Duodenal mucosa (tissue), 2 donors: ENCODE data around the gene MEIS2.

Experiments
- H3K27ac ChIP-seq: one replicate; pipeline ENCODE4 v1.7.0; 2013; ENCODE audit warnings: low read depth, low read length
- H3K27me3 ChIP-seq, 2 donors: one replicate each; pipeline ENCODE4 v1.7.0; 2013; ENCODE audit warnings: low read length in 2 of 2, control low read depth in 1 of 2; ENCODE audit not compliant: insufficient read depth in 2 of 2, control insufficient read depth in 1 of 2
- H3K36me3 ChIP-seq, 2 donors: one replicate each; pipeline ENCODE4 v1.7.0; 2013; ENCODE audit warnings: low read length in 2 of 2, control low read depth in 1 of 2; ENCODE audit not compliant: insufficient read depth in 2 of 2, control insufficient read depth in 1 of 2
- H3K4me1 ChIP-seq, 2 donors: one replicate each; pipeline ENCODE4 v1.7.0; 2013; ENCODE audit warnings: low read length in 2 of 2, control low read depth in 1 of 2; ENCODE audit not compliant: insufficient read depth in 2 of 2, control insufficient read depth in 1 of 2
- H3K4me3 ChIP-seq, 2 donors: one replicate each; pipeline ENCODE4 v1.7.0; 2013; ENCODE audit warnings: low read length in 2 of 2, low read depth in 1 of 2
- H3K9ac ChIP-seq, 2 donors: one replicate each; pipeline ENCODE4 v1.7.0; 2013; ENCODE audit warnings: low read length in 2 of 2, low read depth in 1 of 2
- H3K9me3 ChIP-seq, 2 donors: one replicate each; pipeline ENCODE4 v1.7.0; 2013; ENCODE audit warnings: low read length in 2 of 2, control low read depth in 1 of 2; ENCODE audit not compliant: control insufficient read depth in 1 of 2

Gene MEIS2

GRCh38 chr15:36886191-36886590, 214.2 kb downstream of the MEIS2 start:
- H3K9ac ChIP-seq = no peak overlapping the region
- H3K9me3 ChIP-seq = no peaks in the 10 kb centered on the region
- peaks cover 5 to 13% of the 10 kb centered on the region in 2 donors for H3K4me1 ChIP-seq
- no peaks in the 10 kb centered on the region for H3K36me3 ChIP-seq
- no peak overlapping the region for H3K27ac ChIP-seq
- H3K4me3 ChIP-seq = no peak overlapping the region
- H3K27me3 ChIP-seq = peaks cover 25 to 35% of the 10 kb centered on the region in 2 donors

GRCh38 chr15:36885771-36886170, 214.6 kb downstream of the MEIS2 start:
- no peak overlapping the region for H3K27ac ChIP-seq
- peaks cover 5 to 13% of the 10 kb centered on the region in 2 donors for H3K4me1 ChIP-seq
- no peak overlapping the region for H3K4me3 ChIP-seq
- peaks cover 28 to 39% of the 10 kb centered on the region in 2 donors for H3K27me3 ChIP-seq
- H3K9me3 ChIP-seq = no peaks in the 10 kb centered on the region
- no peaks in the 10 kb centered on the region for H3K36me3 ChIP-seq
- no peak overlapping the region for H3K9ac ChIP-seq

GRCh38 chr15:36884936-36885635, 215.3 kb downstream of the MEIS2 start:
- H3K27ac ChIP-seq = no peak overlapping the region
- peaks cover 34 to 46% of the 10 kb centered on the region in 2 donors for H3K27me3 ChIP-seq

GRCh38 chr15:36884518-36884875, 215.9 kb downstream of the MEIS2 start:
- Histone ChIP-seq H3K9me3 (no peaks in the 10 kb centered on the region), H3K4me1 (peaks cover 10 to 13% of the 10 kb centered on the region in 2 donors), H3K27ac (no peak overlapping the region), H3K4me3 (no peak overlapping the region), H3K27me3 (peaks cover 36 to 52% of the 10 kb centered on the region in 2 donors), H3K9ac (no peak overlapping the region), H3K36me3 (no peaks in the 10 kb centered on the region)

More at GRCh38 chr15:36884936-36885635, 215.3 kb downstream of the MEIS2 start:
- Histone ChIP-seq H3K4me1 (peaks cover 10 to 13% of the 10 kb centered on the region in 2 donors), H3K9me3 (no peaks in the 10 kb centered on the region), H3K9ac (no peak overlapping the region), H3K4me3 (no peak overlapping the region), H3K36me3 (no peaks in the 10 kb centered on the region)

GRCh38 chr15:36883713-36884517, 216.4 kb downstream of the MEIS2 start:
- Histone ChIP-seq H3K36me3 (no peaks in the 10 kb centered on the region), H3K4me1 (peaks cover 10 to 13% of the 10 kb centered on the region in 2 donors), H3K4me3 (peak overlapping the region; percentile 68), H3K27me3 (peaks cover 42 to 58% of the 10 kb centered on the region in 2 donors), H3K9ac (peak overlapping the region in 1 of 2 donors; percentile 50), H3K9me3 (no peaks in the 10 kb centered on the region), H3K27ac (no peak overlapping the region)

GRCh38 chr15:36882487-36883131, 217.7 kb downstream of the MEIS2 start:
- Histone ChIP-seq H3K4me1 (peaks cover 10 to 13% of the 10 kb centered on the region in 2 donors), H3K9ac (peak overlapping the region; percentile 35), H3K4me3 (peak overlapping the region; percentile 68), H3K9me3 (no peaks in the 10 kb centered on the region), H3K36me3 (no peaks in the 10 kb centered on the region), H3K27ac (no peak overlapping the region), H3K27me3 (peaks cover 42 to 54% of the 10 kb centered on the region in 2 donors)

GRCh38 chr15:36882056-36882455, 218.3 kb downstream of the MEIS2 start:
- Histone ChIP-seq H3K27ac (no peak overlapping the region), H3K9me3 (no peaks in the 10 kb centered on the region), H3K27me3 (peaks cover 39 to 53% of the 10 kb centered on the region in 2 donors), H3K4me3 (peak overlapping the region; percentile 68), H3K4me1 (peaks cover 10 to 13% of the 10 kb centered on the region in 2 donors), H3K36me3 (no peaks in the 10 kb centered on the region), H3K9ac (no peak overlapping the region)

GRCh38 chr15:36881516-36881915, 218.8 kb downstream of the MEIS2 start:
- peaks cover 39 to 52% of the 10 kb centered on the region in 2 donors for H3K27me3 ChIP-seq
- H3K9ac ChIP-seq = no peak overlapping the region
- H3K4me3 ChIP-seq = no peak overlapping the region
- no peaks in the 10 kb centered on the region for H3K36me3 ChIP-seq
- no peaks in the 10 kb centered on the region for H3K9me3 ChIP-seq
- H3K4me1 ChIP-seq = peaks cover 10 to 13% of the 10 kb centered on the region in 2 donors
- H3K27ac ChIP-seq = no peak overlapping the region

- H3K27me3 ChIP-seq = peaks cover 39 to 51% of the 10 kb centered on the region in 2 donors
- no peak overlapping the region for H3K9ac ChIP-seq
- no peaks in the 10 kb centered on the region for H3K36me3 ChIP-seq
- H3K9me3 ChIP-seq = no peaks in the 10 kb centered on the region
- H3K27ac ChIP-seq = no peak overlapping the region
- no peak overlapping the region for H3K4me3 ChIP-seq
- peaks cover 10 to 13% of the 10 kb centered on the region in 2 donors for H3K4me1 ChIP-seq
These were observed 219.4 kb downstream of the MEIS2 start for GRCh38 chr15:36880913-36881460.
